ENCODE results near the gene HHAT. TPM values are rescaled to one million over a fixed set of nuclear protein-coding genes. Genes with fewer than 3 reads are reported as not detected.

Gene HHAT
- total RNA-seq, 1 donor = 15.1 TPM

DNA sequence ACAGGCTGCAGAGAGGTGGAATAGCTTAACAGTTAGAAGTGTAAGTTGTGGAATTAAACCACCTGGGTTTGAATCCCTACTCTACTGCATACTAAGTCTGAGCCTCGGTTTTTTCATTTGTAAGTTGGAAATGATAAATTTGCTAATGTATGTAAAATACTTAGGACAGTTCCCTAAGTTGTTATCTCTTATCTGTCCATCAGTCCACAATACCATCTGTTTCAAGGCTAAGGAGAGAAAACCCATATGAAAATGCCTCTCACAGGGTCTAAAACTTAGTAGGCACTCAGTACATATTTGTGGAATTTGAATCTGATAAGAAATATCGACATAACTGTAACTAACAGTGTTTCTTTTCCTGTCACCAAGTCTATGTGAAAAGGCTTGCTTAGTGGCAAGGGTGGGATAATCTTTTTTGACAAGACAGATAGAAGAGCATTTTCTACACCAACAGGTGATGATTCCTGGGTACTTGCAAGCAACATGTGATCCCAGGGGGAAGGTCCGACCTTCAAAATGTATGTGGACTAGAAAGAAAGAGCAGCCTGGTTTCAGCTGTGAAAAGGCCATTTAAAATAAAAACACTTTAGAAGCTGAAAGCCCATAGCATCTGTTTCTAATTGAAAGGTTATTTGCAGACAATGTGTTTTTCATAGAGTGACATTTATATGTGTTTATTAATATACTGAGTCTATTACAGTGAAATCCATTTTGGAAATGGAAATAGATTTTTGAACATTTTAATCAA is 202.9 kb downstream of the HHAT start:
- no peak for DNase-seq (ENCODE audit: low read depth in 2 of 3, low spot score in 2 of 3)

DNA sequence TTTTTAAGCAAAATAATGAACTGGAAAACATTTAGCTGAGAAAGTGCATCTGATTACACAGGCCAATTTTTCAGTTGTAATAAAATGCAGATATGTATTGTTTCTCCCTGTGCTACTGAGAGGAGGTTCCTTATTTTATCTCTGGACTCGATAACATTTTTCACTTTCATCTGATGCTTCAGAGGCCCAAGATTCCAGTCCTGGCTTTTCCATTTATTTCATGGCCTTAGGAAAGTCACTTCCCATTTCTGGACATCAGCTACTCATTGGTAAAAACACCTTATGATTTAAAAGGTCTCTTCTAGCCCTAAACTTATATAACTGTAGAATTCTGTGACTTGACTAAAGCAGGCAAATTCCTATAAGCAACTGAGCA is 203.5 kb downstream of the HHAT start:
- no peak for DNase-seq (ENCODE audit: low read depth in 2 of 3, low spot score in 2 of 3)

DNA sequence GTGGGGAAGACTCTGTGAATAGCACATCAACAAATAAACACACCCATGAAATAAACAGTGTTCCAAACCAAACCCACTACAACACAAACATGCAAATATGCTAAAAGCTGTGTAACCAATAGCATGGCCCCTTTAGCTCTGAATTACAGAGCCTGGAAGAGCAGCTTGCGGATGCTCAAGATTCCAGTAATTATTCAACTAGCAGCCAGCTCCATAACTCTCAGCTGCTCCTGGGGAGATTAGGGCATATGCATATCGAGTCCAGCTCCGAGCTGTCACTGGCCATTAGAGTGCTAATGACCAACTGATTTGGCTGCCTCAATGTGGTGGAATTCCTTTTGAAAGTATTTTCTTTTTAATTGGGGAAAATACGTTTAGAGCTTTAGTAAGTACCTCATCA is 207.1 kb downstream of the HHAT start:
- DNase-seq (ENCODE audit: low read depth in 2 of 3, low spot score in 2 of 3) = no peak

DNA sequence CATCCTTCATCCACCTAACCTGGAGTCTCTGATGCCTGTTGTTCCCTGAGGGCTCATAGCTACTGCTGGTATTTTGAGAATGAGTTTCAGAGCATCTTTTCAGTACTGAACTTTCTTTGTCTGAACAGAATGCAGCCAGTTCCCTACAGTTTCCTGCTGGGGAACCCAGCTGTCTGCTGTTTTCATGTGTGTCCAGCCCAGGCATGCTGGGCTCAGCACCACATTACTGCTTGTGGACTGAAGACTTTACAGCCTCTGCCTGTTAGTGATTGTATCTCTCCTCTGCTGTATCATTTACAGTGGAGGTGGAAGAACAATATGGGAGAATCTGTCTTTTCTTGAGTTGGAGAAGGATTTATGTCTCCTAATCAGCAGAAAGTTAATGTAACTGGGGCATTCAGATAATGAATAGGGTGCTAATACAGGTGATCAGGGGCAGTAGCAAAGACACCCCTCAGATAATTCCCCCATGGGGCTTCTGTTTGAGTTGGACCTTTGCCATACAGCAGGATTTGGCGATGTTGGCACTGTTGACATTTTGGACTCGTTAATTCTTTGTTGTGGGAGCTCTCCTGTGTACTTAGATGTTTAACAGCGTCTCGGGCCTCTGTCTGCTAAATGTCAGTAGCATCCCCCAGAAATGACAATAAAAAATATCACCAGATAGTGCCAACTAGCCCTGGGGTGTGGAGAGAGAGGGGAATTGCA is 207.7 kb downstream of the HHAT start:
- no peak for DNase-seq (ENCODE audit: low read depth in 2 of 3, low spot score in 2 of 3)

DNA sequence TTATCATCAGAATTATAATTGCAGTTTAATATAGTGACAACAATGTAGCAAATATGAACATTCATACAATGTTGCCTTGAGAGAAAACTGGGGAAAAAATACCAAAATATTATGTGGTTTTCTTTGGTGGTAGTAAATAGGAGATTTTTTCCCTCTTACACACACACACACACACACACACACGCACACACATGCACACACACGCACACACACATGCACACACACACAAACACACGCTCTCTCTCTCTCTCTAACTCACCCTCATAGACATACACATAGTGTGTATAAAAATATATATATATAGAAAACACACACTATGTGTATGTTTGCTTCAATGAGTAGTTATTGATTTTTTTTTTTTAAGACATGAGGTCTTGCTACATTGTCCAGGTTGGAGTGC is 211.6 kb downstream of the HHAT start:
- no peak for DNase-seq (ENCODE audit: low read depth in 2 of 3, low spot score in 2 of 3)

DNA sequence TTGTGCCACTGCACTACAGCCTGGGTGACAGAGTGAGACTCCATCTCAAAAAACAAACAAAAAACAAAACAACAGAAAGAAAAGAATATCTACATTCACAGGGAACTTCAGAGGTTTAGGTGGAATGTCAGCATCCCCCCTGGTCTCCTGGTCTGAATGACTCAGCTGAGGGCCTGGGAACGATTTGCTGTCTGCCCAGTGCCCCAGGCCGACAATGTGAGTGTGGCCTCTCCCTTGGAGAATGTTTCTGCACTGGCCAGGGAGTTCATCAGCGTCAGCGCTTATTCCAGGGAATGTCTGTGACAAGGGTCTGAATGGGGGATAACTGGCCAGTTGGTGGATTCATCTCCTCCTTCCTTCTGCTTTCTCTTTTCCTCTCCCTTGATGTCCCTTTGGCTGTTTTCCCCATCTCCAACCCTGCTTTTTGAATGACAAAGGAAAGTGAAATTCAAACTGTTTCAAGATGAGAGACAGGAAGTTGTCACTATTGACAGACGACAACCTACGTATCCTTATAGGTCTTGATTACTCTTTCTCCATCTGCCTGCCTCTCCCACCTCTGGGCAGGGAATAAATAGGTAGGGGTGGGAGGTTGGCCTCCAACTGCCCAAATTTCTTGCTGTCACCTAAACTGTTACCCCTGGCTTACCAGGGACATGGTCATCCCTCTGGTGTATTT is 213.1 kb downstream of the HHAT start:
- no peak for DNase-seq (ENCODE audit: low read depth in 2 of 3, low spot score in 2 of 3)

DNA sequence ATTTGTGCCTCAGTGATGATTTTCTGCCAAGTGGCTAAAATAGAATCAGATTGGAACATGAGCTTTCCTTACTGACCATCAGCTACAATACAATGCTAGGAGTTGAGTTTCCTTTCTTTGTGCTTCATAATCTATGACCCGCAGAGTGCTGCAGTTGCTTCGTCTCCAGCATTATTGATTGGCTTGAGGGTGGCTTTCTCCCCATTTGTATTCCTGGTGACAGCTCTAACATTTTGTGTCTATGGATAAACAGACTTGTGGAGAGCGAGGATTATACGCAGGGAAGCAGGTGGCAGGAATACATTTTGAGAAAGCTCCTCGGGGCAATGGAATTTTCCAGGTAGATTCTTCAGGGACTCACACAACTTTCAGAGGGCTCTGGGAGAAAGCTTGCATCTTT is 223.2 kb downstream of the HHAT start:
- DNase-seq (ENCODE audit: low read depth in 2 of 3, low spot score in 2 of 3) = no peak

DNA sequence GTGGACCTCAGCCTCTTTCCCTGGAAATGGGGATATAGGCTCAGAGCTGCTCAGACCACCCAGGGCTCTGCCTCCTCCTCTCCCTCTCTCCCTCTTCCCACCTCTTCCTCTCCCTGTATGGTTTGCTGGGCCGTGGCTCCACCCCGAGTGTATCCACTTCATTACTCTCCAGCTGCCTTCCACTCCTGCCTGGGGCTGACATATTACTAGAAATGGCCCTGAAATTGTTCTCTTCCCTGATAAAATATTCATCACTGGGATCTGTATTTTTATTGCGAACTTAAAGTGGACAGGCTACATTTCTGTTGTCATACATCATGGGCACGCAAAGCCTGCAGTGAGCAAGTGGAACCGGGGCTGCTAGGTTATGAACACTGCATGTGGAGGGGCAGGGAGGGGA is 225.0 kb downstream of the HHAT start:
- no peak for DNase-seq (ENCODE audit: low read depth in 2 of 3, low spot score in 2 of 3)

DNA sequence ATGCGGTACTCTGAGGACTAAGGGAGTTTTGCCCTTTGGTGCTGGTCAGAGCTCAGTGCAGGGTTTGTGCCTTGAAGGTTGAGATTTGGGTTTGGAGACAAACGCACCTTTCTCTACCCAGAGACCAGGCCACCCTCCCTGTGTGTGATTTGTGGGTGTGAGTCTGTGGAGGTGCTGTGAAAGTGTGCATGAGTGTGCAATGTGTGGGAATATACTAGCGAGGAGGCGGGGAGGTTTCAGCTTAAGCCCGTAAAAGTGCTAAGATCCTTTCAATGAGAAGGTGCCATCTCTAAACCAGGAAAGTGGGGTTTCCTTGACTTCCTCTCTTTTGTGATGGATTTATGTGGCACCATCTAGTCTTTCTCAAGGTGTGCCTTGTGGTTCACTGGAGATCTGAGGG is 225.7 kb downstream of the HHAT start:
- DNase-seq (ENCODE audit: low read depth in 2 of 3, low spot score in 2 of 3) = no peak

DNA sequence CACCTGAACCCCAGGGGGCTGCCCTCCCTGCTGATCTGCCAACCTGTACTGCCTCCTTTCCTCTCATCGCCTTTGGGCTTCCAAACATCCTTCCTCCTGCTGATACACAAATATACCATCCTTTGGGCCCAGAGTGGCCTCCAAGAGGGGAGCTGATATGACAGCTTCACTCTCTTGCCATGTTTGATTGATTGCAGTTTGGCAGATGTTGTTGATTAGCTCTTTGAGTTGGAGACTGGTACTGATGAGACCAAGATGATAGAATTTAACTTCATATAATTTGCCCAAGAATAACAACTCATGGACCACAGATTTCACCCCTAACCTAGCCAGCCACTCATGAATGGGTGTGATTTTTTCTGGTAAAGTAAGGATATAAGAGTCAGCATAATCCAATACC is 227.8 kb downstream of the HHAT start:
- DNase-seq (ENCODE audit: low read depth in 2 of 3, low spot score in 2 of 3) = no peak

DNA sequence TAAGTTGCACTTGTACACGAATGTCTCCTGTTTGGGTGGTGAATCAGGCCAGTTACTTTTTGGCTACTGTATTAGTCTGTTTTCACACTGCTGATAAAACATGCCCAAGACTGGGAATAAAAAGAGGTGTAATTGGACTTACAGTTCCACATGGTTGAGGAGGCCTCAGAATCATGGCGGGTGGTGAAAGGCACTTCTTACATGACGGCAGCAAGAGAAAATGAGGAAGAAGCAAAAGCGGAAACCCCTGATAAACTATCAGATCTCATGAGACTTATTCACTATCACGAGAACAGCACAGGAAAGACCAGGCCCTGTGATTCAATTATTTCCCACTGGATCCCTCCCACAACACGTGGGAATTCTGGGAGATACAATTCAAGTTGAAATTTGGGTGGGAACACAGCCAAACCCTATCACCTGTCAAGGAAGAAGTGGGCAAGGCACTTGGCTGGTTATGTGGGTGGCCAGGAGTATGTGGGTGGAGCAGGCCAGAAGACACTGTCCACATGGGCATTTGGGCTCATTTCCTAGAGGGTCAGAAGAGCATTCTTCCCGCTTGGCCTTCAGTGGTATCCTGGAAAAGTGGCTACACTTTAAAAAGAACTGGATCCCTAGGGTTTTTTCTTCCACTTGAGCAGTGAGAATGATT is 228.8 kb downstream of the HHAT start:
- DNase-seq (ENCODE audit: low read depth in 2 of 3, low spot score in 2 of 3) = peak in 1 of 3 donors; percentile 9

DNA sequence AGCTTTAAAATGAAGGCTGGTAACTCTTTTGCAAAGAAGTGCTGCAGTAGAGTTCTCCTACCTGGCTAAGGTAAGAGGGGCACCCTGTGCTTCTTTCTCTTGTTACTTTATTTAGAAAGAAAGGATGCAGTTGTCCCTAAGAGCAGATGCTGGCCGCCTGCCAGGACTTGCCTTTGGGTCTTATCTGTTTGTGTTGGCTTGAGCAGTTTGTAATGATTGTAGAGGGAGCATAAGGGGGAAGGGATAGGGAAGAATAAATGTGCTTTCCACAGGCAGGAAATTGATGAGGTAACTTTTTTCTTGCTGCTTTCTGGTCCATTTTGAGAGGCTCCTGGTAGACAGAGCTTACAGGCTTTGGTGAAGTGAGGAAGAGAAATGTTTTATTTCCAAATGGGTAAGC is 229.6 kb downstream of the HHAT start:
- peak in 1 of 3 donors; percentile 42 for DNase-seq (ENCODE audit: low read depth in 2 of 3, low spot score in 2 of 3)

DNA sequence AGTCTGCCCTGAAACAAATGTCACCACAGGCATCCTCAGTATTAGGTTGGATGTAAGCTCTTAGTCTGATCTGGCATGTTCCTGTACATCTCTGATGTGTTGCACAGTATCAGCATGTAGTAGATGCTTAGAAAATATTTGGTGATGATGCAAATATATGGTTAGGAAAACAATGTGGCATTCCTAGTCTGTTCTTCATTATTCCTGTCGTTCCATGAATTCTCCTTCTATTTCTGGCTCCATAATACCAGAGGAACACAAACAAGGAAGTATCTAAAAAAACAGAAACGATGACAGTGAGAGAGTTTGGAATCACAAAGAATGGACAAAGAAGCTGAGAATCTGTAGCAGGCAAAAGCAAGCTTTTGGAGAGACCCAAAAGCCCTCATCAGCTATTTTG is 236.6 kb downstream of the HHAT start:
- DNase-seq (ENCODE audit: low read depth in 2 of 3, low spot score in 2 of 3) = no peak

DNA sequence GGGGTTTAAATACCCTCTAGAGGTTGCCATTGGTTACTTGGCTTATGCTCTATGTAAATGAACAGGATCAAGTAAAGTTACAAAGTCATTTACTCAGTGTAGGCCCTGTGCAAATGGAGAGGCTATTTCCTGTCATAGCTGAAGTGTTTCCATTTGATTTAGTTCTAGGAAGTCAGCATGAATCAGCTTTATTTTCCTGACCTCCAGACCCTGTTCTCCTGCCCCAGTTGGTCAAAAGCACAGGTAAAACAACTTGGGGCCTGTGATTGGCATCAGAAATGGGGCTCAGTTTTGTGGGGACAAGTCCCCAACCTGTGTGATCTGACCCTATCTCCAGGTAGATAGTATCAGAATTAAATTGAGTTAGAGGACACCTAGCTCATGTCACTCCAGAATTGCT is 239.9 kb downstream of the HHAT start:
- no peak for DNase-seq (ENCODE audit: low read depth in 2 of 3, low spot score in 2 of 3)

DNA sequence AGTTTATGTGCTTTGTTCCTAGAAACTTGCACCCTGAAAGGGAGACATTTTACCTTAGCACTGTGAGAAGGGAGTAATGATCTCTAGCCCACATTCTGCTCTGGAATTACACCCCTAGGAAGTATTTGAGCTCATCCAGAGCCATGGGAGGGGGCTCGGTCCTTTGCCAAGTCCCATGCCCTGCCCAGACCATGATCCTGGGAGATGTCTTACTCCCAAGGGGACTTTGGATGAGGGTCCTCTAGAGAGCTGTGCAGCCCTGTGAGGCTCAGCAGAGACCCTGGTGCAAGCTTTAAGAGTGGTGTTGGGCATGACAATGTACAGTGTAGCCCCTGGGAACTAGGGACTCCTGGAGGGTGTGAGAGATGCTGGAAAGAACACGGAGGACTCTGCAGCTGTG is 241.4 kb downstream of the HHAT start:
- DNase-seq (ENCODE audit: low read depth in 2 of 3, low spot score in 2 of 3) = no peak

DNA sequence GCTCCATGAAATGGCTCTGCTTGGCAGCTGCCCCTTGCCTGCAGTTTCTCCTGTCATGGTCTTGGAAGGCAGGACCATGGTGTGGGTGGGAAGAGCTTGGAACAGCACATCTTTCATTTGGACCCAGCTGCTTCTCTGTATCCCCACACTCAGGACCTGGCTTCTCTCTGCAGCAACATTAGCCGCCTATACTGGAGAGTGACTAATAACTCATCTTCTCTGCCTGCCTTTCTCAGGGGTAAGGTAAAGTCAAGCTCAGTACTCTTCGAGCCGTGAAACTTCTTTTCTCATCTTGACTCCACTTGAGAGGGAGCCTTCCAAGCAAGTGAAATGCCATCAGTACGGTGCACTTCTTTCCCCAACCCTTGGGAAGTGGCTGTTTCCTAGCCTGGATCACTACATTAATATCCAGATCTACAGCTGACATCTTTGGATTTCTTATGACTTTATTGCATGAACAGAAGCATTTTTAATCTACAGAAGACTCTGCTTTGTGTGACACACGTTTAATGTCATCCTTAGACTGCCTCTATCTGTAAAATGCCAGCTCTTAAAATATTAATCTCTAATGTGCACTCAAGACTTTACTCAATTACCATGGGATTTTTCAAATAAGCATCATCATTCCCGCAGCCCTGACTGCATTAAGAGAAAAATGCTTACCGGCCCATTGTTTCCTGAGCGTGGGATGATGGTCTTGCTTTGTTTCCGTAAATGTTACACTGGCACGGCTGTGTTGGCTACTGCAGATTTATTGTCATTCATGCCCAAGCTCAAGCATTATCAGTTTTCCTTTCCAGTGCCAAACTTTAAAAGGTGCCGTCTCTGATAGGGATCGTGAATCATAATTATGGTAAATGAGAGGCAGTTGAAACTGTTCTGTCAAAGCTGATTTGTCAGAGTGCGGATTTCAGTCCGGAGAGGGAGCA is 242.9 kb downstream of the HHAT start:
- DNase-seq (ENCODE audit: low read depth in 2 of 3, low spot score in 2 of 3) = peak in 1 of 3 donors; percentile 19

DNA sequence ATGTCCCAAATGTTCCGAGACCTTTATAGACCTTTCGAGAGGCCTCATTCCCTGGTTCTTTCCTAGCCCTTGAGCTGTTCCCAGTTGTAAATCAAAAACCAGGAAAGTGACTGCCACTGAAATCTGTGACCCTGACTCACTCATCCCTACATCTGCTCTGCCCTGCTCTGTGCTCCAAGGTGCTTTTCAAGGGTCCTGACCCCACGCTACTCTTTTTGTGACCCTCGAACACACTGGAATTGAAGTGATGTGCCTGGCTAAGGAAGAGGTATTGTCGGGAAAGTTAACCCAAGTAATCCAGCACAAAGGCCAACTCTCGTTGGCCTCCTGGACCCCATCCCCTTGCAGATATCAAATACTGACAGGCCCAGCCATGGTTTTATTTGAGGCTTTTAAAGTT is 244.4 kb downstream of the HHAT start:
- DNase-seq (ENCODE audit: low read depth in 2 of 3, low spot score in 2 of 3) = no peak

DNA sequence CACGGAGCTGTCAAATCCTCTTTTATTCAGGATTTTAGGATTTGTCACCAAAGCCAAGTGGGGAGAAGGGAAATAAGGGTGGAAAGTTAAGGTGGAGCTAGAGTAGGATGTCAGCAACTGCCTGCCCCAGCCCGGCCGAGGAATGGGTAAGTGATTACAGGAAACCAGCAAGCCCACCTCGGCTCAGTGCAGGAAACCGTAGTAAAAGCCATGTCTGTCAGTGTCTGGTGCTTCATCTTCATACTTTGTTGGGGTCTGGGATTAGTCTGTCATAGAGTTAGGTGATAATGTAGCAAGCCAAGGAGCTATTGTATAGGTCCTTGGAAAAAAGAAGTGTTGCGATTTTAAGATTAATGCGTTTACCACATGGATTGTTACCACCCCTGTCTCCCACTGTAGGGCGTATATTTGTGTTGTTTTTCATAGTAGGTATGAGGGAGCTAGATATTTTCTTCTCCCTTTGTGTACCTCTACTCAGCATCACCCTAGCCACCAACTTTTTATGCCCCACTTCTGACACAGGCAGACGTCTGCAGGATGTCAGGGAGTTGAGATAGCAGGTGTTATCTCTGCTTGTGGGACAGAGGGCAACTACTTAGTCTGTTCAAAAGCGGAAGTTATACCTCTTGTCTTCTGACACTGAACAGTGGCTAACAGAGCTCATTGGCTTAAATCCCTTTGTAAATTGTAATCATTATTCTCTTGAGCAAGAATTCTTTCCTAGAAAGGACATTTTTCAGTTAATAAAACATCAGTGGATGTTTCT is 253.7 kb downstream of the HHAT start:
- DNase-seq (ENCODE audit: low read depth in 2 of 3, low spot score in 2 of 3) = peak in 2 of 3 donors; percentile 80 to 95

DNA sequence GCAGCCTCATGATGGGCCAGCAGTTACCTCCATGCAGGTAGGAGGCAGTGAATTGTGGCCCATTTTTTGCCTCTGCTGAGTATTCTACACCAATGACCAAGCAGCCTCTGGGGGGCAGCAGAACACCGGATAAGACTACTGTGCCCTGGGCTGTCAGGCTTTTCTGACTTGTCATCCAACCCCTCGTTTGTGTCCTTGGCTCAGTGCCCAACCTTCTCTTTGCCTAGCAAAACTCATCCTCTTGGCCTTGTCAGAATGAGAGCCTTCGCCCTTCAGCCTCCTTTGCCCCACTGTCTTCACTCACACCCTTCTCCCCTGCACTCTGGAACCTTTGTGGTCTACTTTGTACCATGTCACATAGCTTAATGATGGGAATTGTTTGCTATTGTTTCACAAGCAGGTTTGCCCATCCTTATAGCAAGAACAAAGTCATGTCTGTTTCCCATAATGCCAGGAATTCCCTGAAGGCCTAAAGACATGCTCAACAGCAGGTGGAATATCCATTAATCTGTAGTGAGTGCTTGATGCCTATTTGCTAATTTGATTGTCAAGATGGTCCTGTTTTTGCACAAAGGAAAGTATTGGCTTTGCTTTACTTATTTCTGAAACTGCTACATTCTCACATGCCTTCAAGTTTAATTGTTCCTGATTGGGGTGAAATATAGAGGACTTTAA is 255.9 kb downstream of the HHAT start:
- DNase-seq (ENCODE audit: low read depth in 2 of 3, low spot score in 2 of 3) = peak; percentile 2 to 94 (median 87)
